ENCODE data around the gene LIMK2.

DNA sequence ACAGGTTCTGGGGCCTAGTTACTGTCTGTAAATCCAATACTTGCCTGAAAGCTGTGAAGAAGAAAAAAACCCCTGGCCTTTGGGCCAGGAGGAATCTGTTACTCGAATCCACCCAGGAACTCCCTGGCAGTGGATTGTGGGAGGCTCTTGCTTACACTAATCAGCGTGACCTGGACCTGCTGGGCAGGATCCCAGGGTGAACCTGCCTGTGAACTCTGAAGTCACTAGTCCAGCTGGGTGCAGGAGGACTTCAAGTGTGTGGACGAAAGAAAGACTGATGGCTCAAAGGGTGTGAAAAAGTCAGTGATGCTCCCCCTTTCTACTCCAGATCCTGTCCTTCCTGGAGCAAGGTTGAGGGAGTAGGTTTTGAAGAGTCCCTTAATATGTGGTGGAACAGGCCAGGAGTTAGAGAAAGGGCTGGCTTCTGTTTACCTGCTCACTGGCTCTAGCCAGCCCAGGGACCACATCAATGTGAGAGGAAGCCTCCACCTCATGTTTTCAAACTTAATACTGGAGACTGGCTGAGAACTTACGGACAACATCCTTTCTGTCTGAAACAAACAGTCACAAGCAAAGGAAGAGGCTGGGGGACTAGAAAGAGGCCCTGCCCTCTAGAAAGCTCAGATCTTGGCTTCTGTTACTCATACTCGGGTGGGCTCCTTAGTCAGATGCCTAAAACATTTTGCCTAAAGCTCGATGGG, 66.7 kb downstream of the LIMK2 start:
- TF ChIP-seq, protein P1, sequence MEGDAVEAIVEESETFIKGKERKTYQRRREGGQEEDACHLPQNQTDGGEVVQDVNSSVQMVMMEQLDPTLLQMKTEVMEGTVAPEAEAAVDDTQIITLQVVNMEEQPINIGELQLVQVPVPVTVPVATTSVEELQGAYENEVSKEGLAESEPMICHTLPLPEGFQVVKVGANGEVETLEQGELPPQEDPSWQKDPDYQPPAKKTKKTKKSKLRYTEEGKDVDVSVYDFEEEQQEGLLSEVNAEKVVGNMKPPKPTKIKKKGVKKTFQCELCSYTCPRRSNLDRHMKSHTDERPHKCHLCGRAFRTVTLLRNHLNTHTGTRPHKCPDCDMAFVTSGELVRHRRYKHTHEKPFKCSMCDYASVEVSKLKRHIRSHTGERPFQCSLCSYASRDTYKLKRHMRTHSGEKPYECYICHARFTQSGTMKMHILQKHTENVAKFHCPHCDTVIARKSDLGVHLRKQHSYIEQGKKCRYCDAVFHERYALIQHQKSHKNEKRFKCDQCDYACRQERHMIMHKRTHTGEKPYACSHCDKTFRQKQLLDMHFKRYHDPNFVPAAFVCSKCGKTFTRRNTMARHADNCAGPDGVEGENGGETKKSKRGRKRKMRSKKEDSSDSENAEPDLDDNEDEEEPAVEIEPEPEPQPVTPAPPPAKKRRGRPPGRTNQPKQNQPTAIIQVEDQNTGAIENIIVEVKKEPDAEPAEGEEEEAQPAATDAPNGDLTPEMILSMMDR (IDR thresholded peaks at IDR 0.05), result no peak
- TF ChIP-seq POLR2AphosphoS5 (IDR thresholded peaks at IDR 0.05) (no peak), POLR2A (IDR thresholded peaks at IDR 0.05) (no peak)

Data from breast epithelium (tissue), 3 donors.